ENCODE measurements around the gene PDHX. TPM values are rescaled to one million over a fixed set of nuclear protein-coding genes. Genes with fewer than 3 reads are reported as not detected.

PDHX gene
- total RNA-seq, 1 donor from 2014 or later: 34.6 TPM

- DNase-seq (ENCODE audit: extremely low spot score, unreplicated experiment): no peak
- no peaks in the 10 kb centered on the region for H3K9me3 Mint-ChIP-seq (ENCODE audit: unreplicated experiment)
- H3K36me3 Mint-ChIP-seq (ENCODE audit: unreplicated experiment): no peaks in the 10 kb centered on the region
- H3K27ac Mint-ChIP-seq (ENCODE audit: unreplicated experiment): no peak overlapping the region
- no peaks in the 10 kb centered on the region for H3K27me3 Mint-ChIP-seq (ENCODE audit: unreplicated experiment)
- no peak for TF ChIP-seq CTCF (IDR thresholded peaks at IDR 0.05)
- H3K4me3 Mint-ChIP-seq (ENCODE audit: unreplicated experiment): no peak overlapping the region
- H3K4me1 Mint-ChIP-seq (ENCODE audit: unreplicated experiment): peaks cover 30% of the 10 kb centered on the region
Measured at GRCh38 chr11:35045236-35045820, 128.9 kb downstream of the PDHX start.

Small RNA genes within 50 kb of the gene (microRNA-seq; reads per million reads assigned to microRNA genes)
- gene MIR1343 (ENCODE audit: unreplicated experiment): 18.1 reads per million, percentile 28 among the genes with 10 or more reads in this experiment

Other genes starting within 250 kb of the PDHX start
- 19.2 and 21.3 TPM in 2 replicates for gene APIP, start 239 bp upstream of the PDHX start, total RNA-seq
- gene CD44, start 222.6 kb downstream of the PDHX start, total RNA-seq: 283 and 309 TPM in 2 replicates

All from osteocyte (in vitro differentiated cells).